GM23338 (cell line): ENCODE results near the gene FOXF1. TPM values are rescaled to one million over a fixed set of nuclear protein-coding genes. Genes with fewer than 3 reads are reported as not detected.

Experiments
- ATAC-seq: fragments of 200-7000 bp; cut with Tn5 transposase; 3 replicates; pipeline ENCODE4 v1.9.1; 2020
- DNase-seq: peaks from one replicate; pipeline ENCODE4 v3.0.0-alpha.2; 2015; ENCODE audit warnings: low spot score
- H2AFZ ChIP-seq: fragments of 200-600 bp; sonication (generic); 2 replicates; pipeline ENCODE4 v1.8.0; 2016; ENCODE audit warnings: antibody characterized with exemption, mild to moderate bottlenecking, moderate library complexity
- H3F3A ChIP-seq: fragments of 200-600 bp; sonication (generic); replicated peaks from 2 replicates; pipeline ENCODE4 v1.8.0; 2017; ENCODE audit warnings: antibody characterized with exemption, mixed run types, low read depth
- H3K27ac ChIP-seq: fragments of 200-600 bp; sonication (generic); 2 replicates; pipeline ENCODE4 v1.6.1; 2016; ENCODE audit warnings: low read depth
- H3K27me3 ChIP-seq: fragments of 200-600 bp; sonication (generic); 2 replicates; pipeline ENCODE4 v1.8.0; 2016; ENCODE audit warnings: mild to moderate bottlenecking, mixed run types, moderate library complexity; ENCODE audit not compliant: insufficient read depth
- H3K36me3 ChIP-seq: fragments of 200-600 bp; sonication (generic); 2 replicates; pipeline ENCODE4 v1.8.0; 2016; ENCODE audit warnings: mild to moderate bottlenecking; ENCODE audit not compliant: insufficient read depth
- H3K4me1 ChIP-seq: fragments of 200-600 bp; sonication (generic); 2 replicates; pipeline ENCODE4 v1.8.0; 2016; ENCODE audit warnings: mild to moderate bottlenecking, moderate library complexity; ENCODE audit not compliant: insufficient read depth
- H3K4me2 ChIP-seq: fragments of 200-600 bp; sonication (generic); 2 replicates; pipeline ENCODE4 v1.7.1; 2017; ENCODE audit warnings: mixed run types
- H3K4me3 ChIP-seq: fragments of 200-600 bp; sonication (generic); 2 replicates; pipeline ENCODE4 v1.6.1; 2016; ENCODE audit warnings: mixed run types
- H3K79me2 ChIP-seq: fragments of 200-600 bp; sonication (generic); replicated peaks from 2 replicates; pipeline ENCODE4 v1.8.0; 2017; ENCODE audit warnings: mild to moderate bottlenecking; ENCODE audit not compliant: insufficient read depth
- H3K9me2 ChIP-seq: fragments of 200-600 bp; sonication (generic); 2 replicates; pipeline ENCODE4 v1.8.0; 2017; ENCODE audit not compliant: insufficient read depth
- H4K20me1 ChIP-seq: fragments of 200-600 bp; sonication (generic); replicated peaks from 2 replicates; pipeline ENCODE4 v1.8.0; 2017; ENCODE audit warnings: mild to moderate bottlenecking; ENCODE audit not compliant: insufficient read depth
- H3K27ac Mint-ChIP-seq: 2 replicates; pipeline ENCODE4 v1.8.0; 2020; ENCODE audit warnings: inconsistent platforms, mild to moderate bottlenecking, moderate library complexity, mixed read lengths
- H3K27me3 Mint-ChIP-seq: 3 replicates; pipeline ENCODE4 v1.8.0; 2022; ENCODE audit warnings: low read depth, mild to moderate bottlenecking, moderate library complexity, mixed read lengths, inconsistent platforms; ENCODE audit not compliant: insufficient read depth, poor library complexity
- H3K36me3 Mint-ChIP-seq: 3 replicates; pipeline ENCODE4 v1.8.0; 2021; ENCODE audit warnings: low read depth, mild to moderate bottlenecking, inconsistent platforms, moderate library complexity, mixed read lengths
- H3K4me1 Mint-ChIP-seq: 3 replicates; pipeline ENCODE4 v1.8.0; 2020; ENCODE audit warnings: mild to moderate bottlenecking, inconsistent platforms, mixed read lengths
- H3K4me3 Mint-ChIP-seq: 3 replicates; pipeline ENCODE4 v1.8.0; 2021; ENCODE audit warnings: moderate library complexity, mild to moderate bottlenecking, inconsistent platforms, mixed read lengths
- H3K9me3 Mint-ChIP-seq: 3 replicates; pipeline ENCODE4 v1.8.0; 2020; ENCODE audit warnings: moderate library complexity, mild to moderate bottlenecking, inconsistent platforms, mixed read lengths
- CREB1 ChIP-seq: fragments of 250-450 bp; sonication (Bioruptor Pico); IDR thresholded peaks from 2 replicates; pipeline ENCODE4 v1.5.0; 2020; ENCODE audit warnings: low read depth, mild to moderate bottlenecking, moderate library complexity
- EZH2 ChIP-seq: fragments of 200-600 bp; sonication (generic); IDR thresholded peaks from one replicate; pipeline ENCODE4 v1.8.0; 2017; ENCODE audit warnings: antibody characterized with exemption, mild to moderate bottlenecking, low read depth; ENCODE audit not compliant: unreplicated experiment
- EZH2phosphoT487 ChIP-seq: fragments of 200-600 bp; sonication (generic); IDR thresholded peaks from one replicate; pipeline ENCODE4 v1.8.1; 2018; ENCODE audit warnings: antibody characterized with exemption; ENCODE audit not compliant: unreplicated experiment
- NANOG ChIP-seq: IDR thresholded peaks from 2 replicates; pipeline ENCODE4 v1.6.1; 2016; ENCODE audit warnings: antibody characterized with exemption, borderline replicate concordance
- POLR2AphosphoS5 ChIP-seq: IDR thresholded peaks from 2 replicates; pipeline ENCODE4 v1.6.1; 2016; ENCODE audit warnings: antibody characterized with exemption, low read depth
- STAT1 ChIP-seq: IDR thresholded peaks from one replicate; pipeline ENCODE4 v1.6.1; 2016; ENCODE audit warnings: antibody characterized with exemption; ENCODE audit not compliant: unreplicated experiment
- ZNF114 ChIP-seq: fragments of 250-450 bp; sonication (Bioruptor Pico); IDR thresholded peaks from 2 replicates; pipeline ENCODE4 v1.5.0; 2020; ENCODE audit warnings: mild to moderate bottlenecking, moderate library complexity
- ZNF331 ChIP-seq: fragments of 250-450 bp; sonication (Bioruptor Pico); IDR thresholded peaks from 2 replicates; pipeline ENCODE4 v1.5.0; 2020; ENCODE audit warnings: low read depth, mild to moderate bottlenecking, moderate library complexity
- ZNF462 ChIP-seq: fragments of 250-450 bp; sonication (Bioruptor Pico); IDR thresholded peaks from 2 replicates; pipeline ENCODE4 v1.5.0; 2020; ENCODE audit warnings: mild to moderate bottlenecking, moderate library complexity
- polyA plus RNA-seq: library from polyadenylated mRNA; unstranded; fragments of >200 nt; fragmentation: Nextera tagmentation; extraction: Ambion mirVana; gene quantifications from 2 replicates; pipeline ENCODE4 v1.2.1, GENCODE V29; 2016
- total RNA-seq: library from RNA; depleted of rRNA; stranded (reverse); fragments of >200 nt; shearing (Covaris generic); gene quantifications from 2 replicates; pipeline ENCODE4 v1.2.3, GENCODE V29; 2014
- TF ChIP-seq, protein P1 (sequence below): IDR thresholded peaks from 2 replicates; pipeline ENCODE4 v1.6.1; 2016; ENCODE audit warnings: antibody characterized with exemption

FOXF1 gene
- total and polyA plus RNA-seq, 2 experiments from 2014 or later = 0.10 to 0.15 TPM

DNA sequence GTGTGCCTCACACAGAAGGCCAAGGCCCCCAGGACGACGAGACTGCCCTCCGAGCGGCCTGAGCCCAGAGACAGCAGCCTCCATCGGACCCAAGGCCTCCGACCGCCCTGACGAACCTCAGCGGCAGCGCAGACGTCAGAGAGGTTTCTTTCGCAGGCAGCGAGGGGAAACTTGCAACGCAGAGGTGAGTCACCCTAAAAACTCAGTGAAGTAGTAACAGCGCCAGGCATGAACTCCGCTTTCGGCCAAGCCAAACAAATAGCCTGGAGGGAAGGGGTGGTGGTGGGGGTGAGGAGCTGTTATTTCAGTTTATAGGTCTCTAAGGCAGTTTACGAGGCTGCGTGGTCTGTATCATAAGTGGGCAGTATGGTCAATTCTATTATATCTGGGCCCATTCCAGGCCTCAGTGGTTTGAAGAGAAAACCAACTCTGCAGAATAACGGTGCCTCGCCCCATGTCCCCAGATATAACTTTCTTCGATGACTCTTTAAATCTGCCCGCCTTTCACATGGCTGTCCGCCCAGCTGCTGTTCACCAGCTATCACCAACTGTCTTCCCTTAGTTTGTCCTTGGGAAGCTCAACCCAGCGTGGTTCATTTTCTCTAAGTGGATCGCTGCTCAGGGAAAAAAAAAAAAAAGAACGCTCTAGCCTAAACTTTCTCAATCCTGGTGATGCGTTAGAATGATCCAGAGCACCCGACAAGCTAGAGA, 43.5 kb upstream of the FOXF1 start (continued):
- TF ChIP-seq, protein P1, sequence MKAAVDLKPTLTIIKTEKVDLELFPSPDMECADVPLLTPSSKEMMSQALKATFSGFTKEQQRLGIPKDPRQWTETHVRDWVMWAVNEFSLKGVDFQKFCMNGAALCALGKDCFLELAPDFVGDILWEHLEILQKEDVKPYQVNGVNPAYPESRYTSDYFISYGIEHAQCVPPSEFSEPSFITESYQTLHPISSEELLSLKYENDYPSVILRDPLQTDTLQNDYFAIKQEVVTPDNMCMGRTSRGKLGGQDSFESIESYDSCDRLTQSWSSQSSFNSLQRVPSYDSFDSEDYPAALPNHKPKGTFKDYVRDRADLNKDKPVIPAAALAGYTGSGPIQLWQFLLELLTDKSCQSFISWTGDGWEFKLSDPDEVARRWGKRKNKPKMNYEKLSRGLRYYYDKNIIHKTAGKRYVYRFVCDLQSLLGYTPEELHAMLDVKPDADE = no peak
- TF ChIP-seq ZNF462 = no peak
- TF ChIP-seq NANOG = no peak
- no peak for TF ChIP-seq CREB1 (CRISPR knock-in tag)

GRCh38 chr16:86467490-86467889, 42.8 kb upstream of the FOXF1 start:
- Histone ChIP-seq H3F3A (no peaks in the 10 kb centered on the region), H3K36me3 (no peaks in the 10 kb centered on the region), H3K4me3 (no peak overlapping the region), H3K27ac (no peak overlapping the region), H3K4me2 (no peak overlapping the region), H4K20me1 (no peaks in the 10 kb centered on the region), H3K27me3 (no peaks in the 10 kb centered on the region), H3K4me1 (no peaks in the 10 kb centered on the region), H3K9me2 (peaks cover 4% of the 10 kb centered on the region; the same call in 1 of the 2 replicates), H2AFZ (no peak overlapping the region), H3K79me2 (no peaks in the 10 kb centered on the region)
- peaks cover 8% of the 10 kb centered on the region for H3K27me3 Mint-ChIP-seq
- no peak overlapping the region for H3K4me3 Mint-ChIP-seq
- DNase-seq (no peak), ATAC-seq (no peak)
- peaks cover 17% of the 10 kb centered on the region for H3K9me3 Mint-ChIP-seq
- H3K27ac Mint-ChIP-seq = no peak overlapping the region
- H3K36me3 Mint-ChIP-seq = peaks cover 9% of the 10 kb centered on the region; the same call in 2 of the 3 replicates
- no peaks in the 10 kb centered on the region for H3K4me1 Mint-ChIP-seq
- TF ChIP-seq STAT1 = no peak
- TF ChIP-seq POLR2AphosphoS5 = no peak
- TF ChIP-seq EZH2phosphoT487 = no peak
- TF ChIP-seq EZH2 = no peak
- no peak for TF ChIP-seq ZNF114 (CRISPR knock-in tag)
- no peak for TF ChIP-seq ZNF331 (CRISPR knock-in tag)
- no peak for TF ChIP-seq CREB1 (CRISPR knock-in tag)
